A549 (cell line): ENCODE measurements around the gene C4orf36. TPM values are rescaled to one million over a fixed set of nuclear protein-coding genes. Genes with fewer than 3 reads are reported as not detected.

Source experiments
- ATAC-seq, 2 experiments: fragments of 200-7000 bp in 1 of 2; fragments of >200 bp in 1 of 2; cut with Nextera tagmentation in 1 of 2; cut with Tn5 transposase in 1 of 2; 3 replicates each; pipeline versions ENCODE4 v1.8.0 to v1.9.1; 2018 to 2020; ENCODE audit warnings: mild to moderate bottlenecking in 1 of 2, moderate library complexity in 1 of 2
- CTCF ChIA-PET: fragments of 300-600 bp; sonication (Branson Sonifier 250); formaldehyde crosslinking; extraction: SDS; loops from one replicate; lab custom pipeline; 2021; ENCODE audit warnings: antibody characterized with exemption, inconsistent platforms; lab: Yijun Ruan, JAX
- POLR2A ChIA-PET: fragments of 350-600 bp; formaldehyde crosslinking; extraction: SDS; loops from one replicate; lab custom pipeline; 2021; ENCODE audit warnings: antibody characterized with exemption, inconsistent platforms; lab: Yijun Ruan, JAX
- DNase-seq, 2 experiments: peaks; one replicate each; pipeline versions ENCODE4 v3.0.0 to v3.0.0-alpha.2; 2011 to 2016; ENCODE audit warnings: low read depth in 1 of 2, low spot score in 1 of 2
- FAIRE-seq: peaks from 2 replicates; lab custom pipeline; 2011; peaks lifted over from hg19 to GRCh38; lab: Jason Lieb, UNC
- H3K27ac ChIP-seq, 2 experiments: fragments of >200 bp; sonication (Bioruptor Twin); formaldehyde crosslinking; 3 replicates each; pipeline ENCODE4 v1.5.1; 2016 to 2017
- H3K4me1 ChIP-seq: fragments of >200 bp; sonication (Bioruptor Twin); formaldehyde crosslinking; 3 replicates; pipeline ENCODE4 v1.6.1; 2016
- H3K4me2 ChIP-seq: fragments of >200 bp; sonication (Bioruptor Twin); formaldehyde crosslinking; 3 replicates; pipeline ENCODE4 v1.6.1; 2016
- H3K4me3 ChIP-seq: fragments of >200 bp; sonication (Bioruptor Twin); formaldehyde crosslinking; 3 replicates; pipeline ENCODE4 v1.5.1; 2016
- H3K9me3 ChIP-seq: fragments of >200 bp; sonication (Bioruptor Twin); formaldehyde crosslinking; 3 replicates; pipeline ENCODE4 v1.6.1; 2016
- ATOH8 ChIP-seq: fragments of 250-450 bp; sonication (Bioruptor Pico); IDR thresholded peaks from 2 replicates; pipeline ENCODE4 v1.5.0; 2020; ENCODE audit warnings: low read depth, mild to moderate bottlenecking, moderate library complexity
- BHLHE40 ChIP-seq: IDR thresholded peaks from 2 replicates; pipeline ENCODE4 v1.6.1; 2012; ENCODE audit warnings: low read depth, low read length, inconsistent platforms
- CBX8 ChIP-seq: fragments of 200-600 bp; sonication (generic); IDR thresholded peaks from 2 replicates; pipeline ENCODE4 v1.6.1; 2016
- CHD4 ChIP-seq: fragments of 200-600 bp; sonication (generic); IDR thresholded peaks from 2 replicates; pipeline ENCODE4 v1.6.1; 2016; ENCODE audit warnings: antibody characterized with exemption, mild to moderate bottlenecking, borderline replicate concordance
- EHF ChIP-seq: fragments of 250-450 bp; sonication (Bioruptor Pico); IDR thresholded peaks from 2 replicates; pipeline ENCODE4 v1.5.0; 2020; ENCODE audit warnings: mild to moderate bottlenecking
- EP300 ChIP-seq, 2 experiments: fragments of >200 bp; sonication (Bioruptor Twin); formaldehyde crosslinking; IDR thresholded peaks; 2 replicates in 1 of 2; 3 replicates in 1 of 2; pipeline ENCODE4 v1.6.1; 2016 to 2017
- FOSL2 ChIP-seq, 2 experiments: fragments of 450-650 bp in 1 of 2; fragments of >200 bp in 1 of 2; sonication (Bioruptor Twin) in 1 of 2; formaldehyde crosslinking; IDR thresholded peaks; 2 replicates each; pipeline versions ENCODE4 v1.5.0 to v1.6.1; 2016 to 2020; ENCODE audit warnings: mild to moderate bottlenecking in 1 of 2, moderate library complexity in 1 of 2
- FOXS1 ChIP-seq: fragments of 250-450 bp; sonication (Bioruptor Pico); IDR thresholded peaks from 2 replicates; pipeline ENCODE4 v1.5.0; 2020; ENCODE audit warnings: mild to moderate bottlenecking, moderate library complexity
- HDAC2 ChIP-seq: fragments of 200-600 bp; sonication (generic); IDR thresholded peaks from 2 replicates; pipeline ENCODE4 v1.6.1; 2016
- HEYL ChIP-seq: fragments of 250-450 bp; sonication (Bioruptor Pico); IDR thresholded peaks from 2 replicates; pipeline ENCODE4 v1.8.0; 2021; ENCODE audit warnings: mild to moderate bottlenecking, moderate library complexity
- HOXB13 ChIP-seq: fragments of 250-450 bp; sonication (Bioruptor Pico); IDR thresholded peaks from 2 replicates; pipeline ENCODE4 v1.5.0; 2020; ENCODE audit warnings: low read depth, mild to moderate bottlenecking, moderate library complexity
- HOXB5 ChIP-seq: fragments of 250-450 bp; sonication (Bioruptor Pico); IDR thresholded peaks from 2 replicates; pipeline ENCODE4 v1.5.0; 2020; ENCODE audit warnings: mild to moderate bottlenecking, moderate library complexity
- JUNB ChIP-seq: fragments of >200 bp; sonication (Bioruptor Twin); formaldehyde crosslinking; IDR thresholded peaks from 2 replicates; pipeline ENCODE4 v1.6.1; 2016
- KDM1A ChIP-seq: fragments of 200-600 bp; sonication (generic); IDR thresholded peaks from 2 replicates; pipeline ENCODE4 v1.6.1; 2016; ENCODE audit warnings: low read depth, mild to moderate bottlenecking
- KDM5A ChIP-seq: fragments of 200-600 bp; sonication (generic); IDR thresholded peaks from 2 replicates; pipeline ENCODE4 v1.6.1; 2016; ENCODE audit warnings: antibody characterized with exemption, mild to moderate bottlenecking
- MYC ChIP-seq: IDR thresholded peaks from 2 replicates; pipeline ENCODE4 v1.6.1; 2012; ENCODE audit warnings: mild to moderate bottlenecking, inconsistent platforms, low read length, improper control_type of control experiment, borderline replicate concordance
- NR3C1 ChIP-seq: fragments of >200 bp; sonication (Bioruptor Twin); formaldehyde crosslinking; IDR thresholded peaks from 3 replicates; pipeline ENCODE4 v1.6.1; 2017
- PBX3 ChIP-seq: IDR thresholded peaks from 2 replicates; pipeline ENCODE4 v1.6.1; 2012
- POLR2A ChIP-seq: IDR thresholded peaks from 2 replicates; pipeline ENCODE4 v1.6.1; 2012; ENCODE audit warnings: mild to moderate bottlenecking, low read length
- POLR2AphosphoS2 ChIP-seq: conservative IDR thresholded peaks from 2 replicates; pipeline ENCODE4 v1.6.1; 2012; ENCODE audit warnings: low read length, improper control_type of control experiment, inconsistent platforms
- SMC3 ChIP-seq: fragments of >200 bp; sonication (Bioruptor Twin); formaldehyde crosslinking; IDR thresholded peaks from 3 replicates; pipeline ENCODE4 v1.6.1; 2018; ENCODE audit warnings: inconsistent platforms
- TP53 ChIP-seq: fragments of 250-450 bp; sonication (Bioruptor Pico); IDR thresholded peaks from 2 replicates; pipeline ENCODE4 v1.5.0; 2021; ENCODE audit warnings: mild to moderate bottlenecking, moderate library complexity
- ZC3H11A ChIP-seq: fragments of 450-650 bp; IDR thresholded peaks from 2 replicates; pipeline ENCODE4 v1.6.1; 2014; ENCODE audit warnings: antibody characterized with exemption, mild to moderate bottlenecking
- WGBS: methylation state at CpG from one replicate; pipeline ENCODE4 v1.1.6; 2017; ENCODE audit errors: missing lambda C conversion rate; 5-methylcytosine and 5-hydroxymethylcytosine counted together
- polyA plus RNA-seq, 4 experiments: library from polyadenylated mRNA; depleted of rRNA in 3 of 4; stranded (reverse); fragments of >200 nt; fragmentation: RNase III in 1 of 4; extraction: RNeasy Plus Mini Kit Qiagen cat#74134 plus additional on column Dnase treatment in 1 of 4; gene quantifications; 2 replicates in 3 of 4; 3 replicates in 1 of 4; pipeline ENCODE4 v1.2.3, GENCODE V29; 2011 to 2017
- TF ChIP-seq, protein P1 (sequence below): fragments of >200 bp; sonication (Bioruptor Twin); formaldehyde crosslinking; IDR thresholded peaks from 3 replicates; pipeline ENCODE4 v1.5.1; 2016
- TF ChIP-seq, protein P2 (sequence below): IDR thresholded peaks from 2 replicates; pipeline ENCODE4 v1.6.1; 2012; ENCODE audit warnings: low read depth, borderline replicate concordance

Gene C4orf36
- polyA plus RNA-seq, 2 of the 4 experiments (the other 2 are of a cell fraction) = 1.5 to 1.9 TPM

DNA sequence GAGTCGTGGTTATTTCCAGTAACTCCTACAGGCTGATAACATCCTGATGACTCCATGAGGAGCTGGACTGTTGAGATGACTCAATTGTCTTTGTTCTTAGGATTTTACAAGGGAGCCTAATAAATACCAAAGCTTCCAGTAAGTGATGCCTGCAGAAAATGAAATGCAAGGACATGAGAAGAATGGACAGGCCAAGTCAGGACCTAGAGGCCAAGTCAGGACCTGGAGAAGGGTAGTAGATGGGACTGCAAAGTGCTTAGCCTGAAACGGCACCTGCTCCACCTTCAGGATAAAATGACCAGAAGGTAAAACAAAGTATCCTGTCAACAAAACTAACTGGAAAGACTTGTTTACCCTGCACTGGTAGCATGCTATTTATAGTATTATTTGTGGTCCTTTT is 36.6 kb downstream of the C4orf36 start:
- H3K9me3 ChIP-seq = no peaks in the 10 kb centered on the region
- ATAC-seq (no peak), DNase-seq (peak in 1 of 2 experiments; percentile 14), FAIRE-seq (no peak)
- CTCF ChIA-PET = no interaction called here
- no peak overlapping the region for H3K4me3 ChIP-seq
- 39% methylated on average over 2 of the region's 2 CpGs for WGBS
- H3K27ac ChIP-seq = no peak overlapping the region
- no peak overlapping the region for H3K4me2 ChIP-seq
- no peak for TF ChIP-seq SMC3
- TF ChIP-seq FOXS1 (CRISPR knock-in tag) = no peak
- no peak for TF ChIP-seq CBX8
- no peak for TF ChIP-seq MYC
- no peak for TF ChIP-seq KDM1A
- no peak for TF ChIP-seq TP53 (CRISPR knock-in tag)
- TF ChIP-seq HDAC2 = no peak
- no peak for TF ChIP-seq ATOH8 (CRISPR knock-in tag)
- no peak for TF ChIP-seq NR3C1
- no peak for TF ChIP-seq EP300 (IDR thresholded peaks at IDR 0.05)
- H3K4me1 ChIP-seq = no peaks in the 10 kb centered on the region
- POLR2A ChIA-PET = no interaction called here

- DNase-seq = no peak
- ChIA-PET POLR2A (no interaction called here), CTCF (no interaction called here)
- no peak for FAIRE-seq
- Histone ChIP-seq H3K9me3 (no peaks in the 10 kb centered on the region), H3K4me2 (no peak overlapping the region), H3K4me1 (no peaks in the 10 kb centered on the region)
- ATAC-seq = no peak
- 65% methylated on average over 5 of the region's 5 CpGs for WGBS
- TF ChIP-seq POLR2AphosphoS2 (no peak), JUNB (no peak), HEYL (CRISPR knock-in tag) (no peak), CHD4 (no peak), BHLHE40 (no peak), EHF (CRISPR knock-in tag) (no peak), NR3C1 (no peak), ZC3H11A (no peak), FOSL2 (IDR thresholded peaks at IDR 0.05) (no peak), FOSL2 (CRISPR knock-in tag; IDR thresholded peaks at IDR 0.05) (no peak), KDM5A (no peak), HOXB13 (CRISPR knock-in tag) (no peak), ATOH8 (CRISPR knock-in tag) (no peak), HOXB5 (CRISPR knock-in tag) (no peak), POLR2A (no peak), MYC (no peak), PBX3 (no peak)
- TF ChIP-seq, protein P1, sequence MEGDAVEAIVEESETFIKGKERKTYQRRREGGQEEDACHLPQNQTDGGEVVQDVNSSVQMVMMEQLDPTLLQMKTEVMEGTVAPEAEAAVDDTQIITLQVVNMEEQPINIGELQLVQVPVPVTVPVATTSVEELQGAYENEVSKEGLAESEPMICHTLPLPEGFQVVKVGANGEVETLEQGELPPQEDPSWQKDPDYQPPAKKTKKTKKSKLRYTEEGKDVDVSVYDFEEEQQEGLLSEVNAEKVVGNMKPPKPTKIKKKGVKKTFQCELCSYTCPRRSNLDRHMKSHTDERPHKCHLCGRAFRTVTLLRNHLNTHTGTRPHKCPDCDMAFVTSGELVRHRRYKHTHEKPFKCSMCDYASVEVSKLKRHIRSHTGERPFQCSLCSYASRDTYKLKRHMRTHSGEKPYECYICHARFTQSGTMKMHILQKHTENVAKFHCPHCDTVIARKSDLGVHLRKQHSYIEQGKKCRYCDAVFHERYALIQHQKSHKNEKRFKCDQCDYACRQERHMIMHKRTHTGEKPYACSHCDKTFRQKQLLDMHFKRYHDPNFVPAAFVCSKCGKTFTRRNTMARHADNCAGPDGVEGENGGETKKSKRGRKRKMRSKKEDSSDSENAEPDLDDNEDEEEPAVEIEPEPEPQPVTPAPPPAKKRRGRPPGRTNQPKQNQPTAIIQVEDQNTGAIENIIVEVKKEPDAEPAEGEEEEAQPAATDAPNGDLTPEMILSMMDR = no peak
- TF ChIP-seq, protein P2, sequence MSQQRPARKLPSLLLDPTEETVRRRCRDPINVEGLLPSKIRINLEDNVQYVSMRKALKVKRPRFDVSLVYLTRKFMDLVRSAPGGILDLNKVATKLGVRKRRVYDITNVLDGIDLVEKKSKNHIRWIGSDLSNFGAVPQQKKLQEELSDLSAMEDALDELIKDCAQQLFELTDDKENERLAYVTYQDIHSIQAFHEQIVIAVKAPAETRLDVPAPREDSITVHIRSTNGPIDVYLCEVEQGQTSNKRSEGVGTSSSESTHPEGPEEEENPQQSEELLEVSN = no peak
- TF ChIP-seq, all 56 proteins: peak for 0
- Histone ChIP-seq H3K4me3 (no peak overlapping the region), H3K27ac (no peak overlapping the region)
These were observed 39.0 kb downstream of the C4orf36 start for GRCh38 chr4:86853209-86853608.
